Panc1 (cell line): Measurements from ENCODE around the gene TMEM220. TPM values are rescaled to one million over a fixed set of nuclear protein-coding genes. Genes with fewer than 3 reads are reported as not detected.

Experiments
- ATAC-seq: fragments of 200-7000 bp; cut with Tn5 transposase; 2 replicates; pipeline ENCODE4 v1.9.1; 2020; ENCODE audit warnings: mild to moderate bottlenecking, moderate library complexity
- BruUV-seq: library from RNA; stranded (reverse); fragments of 400-500 nt; replicated peaks from 2 replicates; lab custom pipeline; 2021; lab: Mats Ljungman, UMichigan
- CTCF ChIA-PET: fragments of 300-600 bp; sonication (Branson Sonifier 250); formaldehyde crosslinking; loops from one replicate; lab custom pipeline; 2022; ENCODE audit warnings: antibody characterized with exemption; lab: Charles Lee
- POLR2A ChIA-PET: fragments of 300-600 bp; sonication (Branson Sonifier 250); formaldehyde crosslinking; loops from one replicate; lab custom pipeline; 2022; ENCODE audit warnings: antibody characterized with exemption; lab: Charles Lee
- DNase-seq: peaks from one replicate; pipeline ENCODE4 v3.0.0-alpha.2; 2010; ENCODE audit warnings: low read depth, low spot score
- H3K27ac ChIP-seq: 2 replicates; pipeline ENCODE4 v1.5.1; 2011; ENCODE audit warnings: mild to moderate bottlenecking, low read length, inconsistent platforms
- H3K27me3 ChIP-seq: fragments of 200-500 bp; sonication (Bioruptor generic); 2 replicates; pipeline ENCODE4 v1.6.0; 2014; ENCODE audit warnings: low read length, inconsistent platforms; ENCODE audit not compliant: control insufficient read depth, insufficient read depth
- H3K36me3 ChIP-seq: fragments of 200-500 bp; sonication (Bioruptor generic); 2 replicates; pipeline ENCODE4 v1.5.1; 2014; ENCODE audit warnings: inconsistent platforms, mild to moderate bottlenecking, low read length, moderate library complexity; ENCODE audit not compliant: control insufficient read depth, insufficient read depth
- H3K4me1 ChIP-seq: 2 replicates; pipeline ENCODE4 v1.5.1; 2011; ENCODE audit warnings: inconsistent platforms, mild to moderate bottlenecking, low read length, moderate library complexity; ENCODE audit not compliant: control insufficient read depth, insufficient read depth
- H3K4me3 ChIP-seq, 2 experiments: 2 replicates each; pipeline ENCODE4 v1.5.1; 2011 to 2012; ENCODE audit warnings: low read depth in 2 of 2, low read length in 2 of 2, mild to moderate bottlenecking in 2 of 2, inconsistent platforms in 1 of 2, moderate library complexity in 1 of 2
- H3K9me3 ChIP-seq: fragments of 200-500 bp; sonication (Bioruptor generic); 2 replicates; pipeline ENCODE4 v1.5.1; 2014; ENCODE audit warnings: low read depth, mild to moderate bottlenecking, inconsistent platforms, low read length, moderate library complexity; ENCODE audit not compliant: control insufficient read depth, insufficient read depth
- CTCF ChIP-seq: fragments of 450-650 bp; IDR thresholded peaks from 2 replicates; pipeline ENCODE4 v1.5.1; 2017; ENCODE audit warnings: mild to moderate bottlenecking
- POLR2AphosphoS5 ChIP-seq: IDR thresholded peaks from 2 replicates; pipeline ENCODE4 v1.6.1; 2012; ENCODE audit warnings: mild to moderate bottlenecking, low read depth, low read length, moderate library complexity
- REST ChIP-seq, 2 experiments: IDR thresholded peaks; 2 replicates each; pipeline ENCODE4 v1.6.1; 2011 to 2012; ENCODE audit warnings: low read depth in 2 of 2, control low read depth in 1 of 2, low read length in 1 of 2, mild to moderate bottlenecking in 1 of 2, moderate library complexity in 1 of 2; ENCODE audit not compliant: insufficient read depth in 1 of 2
- SIN3A ChIP-seq: IDR thresholded peaks from 2 replicates; pipeline ENCODE4 v1.6.1; 2012; ENCODE audit warnings: low read depth, mild to moderate bottlenecking, low read length, moderate library complexity, borderline replicate concordance; ENCODE audit not compliant: insufficient read depth
- TCF7L2 ChIP-seq: IDR thresholded peaks from 2 replicates; pipeline ENCODE4 v1.6.1; 2011; ENCODE audit warnings: mild to moderate bottlenecking, low read depth, low read length, inconsistent platforms
- in situ Hi-C: cut with HindIII; loops from 2 replicates; pipeline ENCODE4 v1.10.0; 2016; ENCODE audit warnings: low sequenced_read_pairs, low pct_unique_long_range_greater_than_20kb
- intact Hi-C: fragments of 100-400 bp; cut with micrococcal nuclease; formaldehyde crosslinking; loops from one replicate; pipeline ENCODE4 v1.10.0; 2022; ENCODE audit not compliant: unreplicated experiment
- total RNA-seq: library from RNA; stranded (reverse); gene quantifications from one replicate; pipeline ENCODE4 v1.2.1, GENCODE V29; 2021; ENCODE audit not compliant: unreplicated experiment

The TMEM220 gene
- total RNA-seq, 1 experiment from 2014 or later, result 9.3 TPM

- in situ Hi-C loops (no loop called here), intact Hi-C loops (no loop called here)
- no peak for DNase-seq
- H3K4me1 ChIP-seq, result no peaks in the 10 kb centered on the region
- no peak overlapping the region for H3K4me3 ChIP-seq
- TF ChIP-seq REST (IDR thresholded peaks at IDR 0.05; ENCODE audit: insufficient read depth in 1 of 2, low read depth in 2 of 2, low read length in 1 of 2), result no peak
- no peak for TF ChIP-seq TCF7L2
- no peak for TF ChIP-seq CTCF
- TF ChIP-seq POLR2AphosphoS5, result no peak
- H3K27ac ChIP-seq, result no peak overlapping the region
- ChIA-PET CTCF (no interaction called here), POLR2A (no interaction called here)
- no peaks in the 10 kb centered on the region for H3K36me3 ChIP-seq
- no peaks in the 10 kb centered on the region for H3K27me3 ChIP-seq
- ATAC-seq, result no peak
- no peaks in the 10 kb centered on the region for H3K9me3 ChIP-seq
- BruUV-seq, result no TSS peak
Observed at GRCh38 chr17:10750210-10750609, 20.4 kb upstream of the TMEM220 start.

DNA sequence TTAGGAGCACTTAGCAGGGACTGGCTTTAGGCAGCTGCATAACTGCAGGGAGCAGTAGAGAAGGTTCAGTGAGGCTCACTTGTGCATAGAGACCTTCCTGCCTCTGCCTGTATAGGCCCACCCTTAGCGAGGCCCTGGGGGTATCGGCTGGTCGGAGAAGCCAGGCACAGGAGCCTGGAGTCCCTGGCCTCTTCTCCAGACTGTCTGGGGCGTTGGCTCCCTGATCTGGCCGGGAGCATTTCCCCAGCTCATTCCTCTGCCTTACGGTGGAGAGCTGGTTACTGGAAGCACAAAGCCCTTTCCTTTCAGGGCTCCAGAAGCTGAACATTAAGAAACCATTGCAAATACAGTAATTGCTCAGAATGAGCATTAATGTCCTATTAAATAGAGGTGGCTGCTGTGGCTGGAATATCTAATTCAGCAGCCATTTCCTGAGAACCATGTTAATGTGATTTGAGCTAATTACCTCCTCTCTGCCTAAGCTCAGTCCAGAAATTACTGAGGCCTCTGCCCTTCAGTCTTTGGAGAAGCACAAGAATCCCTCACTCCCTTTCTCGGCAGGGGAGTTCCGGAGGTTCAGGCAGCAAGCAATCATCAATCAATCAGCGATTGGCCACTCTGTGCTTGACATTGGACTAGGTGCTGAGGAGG lies 18.8 kb upstream of the TMEM220 start:
- TF ChIP-seq POLR2AphosphoS5 (no peak), SIN3A (no peak), CTCF (no peak), REST (IDR thresholded peaks at IDR 0.05; ENCODE audit: insufficient read depth in 1 of 2, low read depth in 2 of 2, low read length in 1 of 2) (no peak), TCF7L2 (no peak)
- Histone ChIP-seq H3K27ac (no peak overlapping the region), H3K9me3 (no peaks in the 10 kb centered on the region), H3K36me3 (no peaks in the 10 kb centered on the region), H3K4me3 (no peak overlapping the region), H3K4me1 (no peaks in the 10 kb centered on the region), H3K27me3 (no peaks in the 10 kb centered on the region)
- ChIA-PET CTCF (no interaction called here), POLR2A (no interaction called here)
- intact Hi-C loops (no loop called here), in situ Hi-C loops (no loop called here)
- DNase-seq (no peak), ATAC-seq (no peak)
- BruUV-seq, result no TSS peak
